ENCODE measurements around the gene UGT1A8. TPM values are rescaled to one million over a fixed set of nuclear protein-coding genes. Genes with fewer than 3 reads are reported as not detected.

The UGT1A8 gene
- total and polyA plus RNA-seq, 2 of the 4 experiments (the other 2 are of a cell fraction), result not detected

- Histone ChIP-seq H3K23ac (ENCODE audit: low read depth, low read length) (no peak overlapping the region), H3K4me1 (ENCODE audit: control insufficient read depth, insufficient read depth, low read length) (no peaks in the 10 kb centered on the region), H3K4me3 (ENCODE audit: insufficient read depth, low read depth, low read length) (no peak overlapping the region), H2BK5ac (ENCODE audit: low read depth, low read length, poor library complexity, severe bottlenecking) (no peak overlapping the region), H4K91ac (ENCODE audit: insufficient read depth, low read depth, low read length) (no peak overlapping the region), H3K36me3 (ENCODE audit: control insufficient read depth, insufficient read depth, low read length) (no peaks in the 10 kb centered on the region), H3K18ac (ENCODE audit: low read depth, low read length) (no peak overlapping the region), H3K9ac (ENCODE audit: low read depth, low read length) (no peak overlapping the region), H3K27ac (ENCODE audit: insufficient read depth, low read length) (no peak overlapping the region), H2AFZ (replicated peaks; ENCODE audit: low read length, poor library complexity) (no peak overlapping the region), H3K9me3 (ENCODE audit: control insufficient read depth, insufficient read depth, low read length) (no peaks in the 10 kb centered on the region), H2AK5ac (ENCODE audit: low read depth, low read length) (no peak overlapping the region), H3K56ac (ENCODE audit: extremely low read depth, insufficient read depth, low read length) (no peak overlapping the region), H2AK9ac (replicated peaks; ENCODE audit: low read depth, low read length, poor library complexity) (no peak overlapping the region), H3K4me2 (ENCODE audit: low read depth, low read length) (no peak overlapping the region), H2BK15ac (ENCODE audit: low read depth, low read length) (no peak overlapping the region), H3K4ac (ENCODE audit: low read depth, low read length) (no peak overlapping the region), H3K79me1 (ENCODE audit: low read depth in 1 of 2, low read length in 2 of 2) (no peaks in the 10 kb centered on the region), H4K5ac (ENCODE audit: low read depth, low read length) (no peak overlapping the region), H4K20me1 (ENCODE audit: insufficient read depth, low read length) (no peaks in the 10 kb centered on the region), H3K14ac (replicated peaks; ENCODE audit: low read depth, low read length) (no peak overlapping the region), H2BK20ac (ENCODE audit: low read depth, low read length) (no peak overlapping the region), H3K9me1 (ENCODE audit: insufficient read depth, low read length) (no peaks in the 10 kb centered on the region), H2BK120ac (ENCODE audit: low read depth, low read length) (no peak overlapping the region), H3K27me3 (ENCODE audit: control insufficient read depth, insufficient read depth, low read length) (peaks cover 5% of the 10 kb centered on the region; the same call in 1 of the 2 replicates), H4K8ac (ENCODE audit: low read depth in 2 of 2, low read length in 2 of 2) (no peak overlapping the region)
- in situ Hi-C loops (cut with MboI; ENCODE audit: low sequenced_read_pairs) (no loop called here), intact Hi-C loops (cut with micrococcal nuclease) (no loop called here), dilution Hi-C loops (cut with HindIII; ENCODE audit: low sequenced_read_pairs, unreplicated experiment) (no loop called here)
- no peak for ATAC-seq (ENCODE audit: low read depth)
- ChIA-PET POLR2A (ENCODE audit: unreplicated experiment) (no interaction called here), CTCF (interaction anchor here (0.5 kb wide), 1 partner anchor 104 kb away, joined by 7 read pairs; no protein-coding TSS in a partner anchor)
- no peak for TF ChIP-seq MAFK (IDR thresholded peaks at IDR 0.05; ENCODE audit: low read depth, low read length)
- no peak for TF ChIP-seq BHLHE40 (IDR thresholded peaks at IDR 0.05; ENCODE audit: low read depth, low read length)
- TF ChIP-seq CTCF (conservative IDR thresholded peaks at IDR 0.05; ENCODE audit: low read depth, low read length), result no peak
- TF ChIP-seq SMC3 (IDR thresholded peaks at IDR 0.05; ENCODE audit: low read depth, low read length), result no peak
- TF ChIP-seq RAD21 (IDR thresholded peaks at IDR 0.05; ENCODE audit: low read length), result no peak
- no peak for TF ChIP-seq CHD1 (IDR thresholded peaks at IDR 0.05; ENCODE audit: low read depth, low read length)
- TF ChIP-seq NFE2L2 (IDR thresholded peaks at IDR 0.05; ENCODE audit: low read depth, low read length), result no peak
- no peak for TF ChIP-seq ELK1 (IDR thresholded peaks at IDR 0.05; ENCODE audit: borderline replicate concordance, low read depth, low read length)
- TF ChIP-seq RCOR1 (IDR thresholded peaks at IDR 0.05; ENCODE audit: insufficient replicate concordance, low read length), result no peak
- TF ChIP-seq MXI1 (IDR thresholded peaks at IDR 0.05; ENCODE audit: borderline replicate concordance, low read depth, low read length), result no peak
- no peak for TF ChIP-seq RFX5 (IDR thresholded peaks at IDR 0.05; ENCODE audit: low read depth, low read length)
- TF ChIP-seq CEBPB (IDR thresholded peaks at IDR 0.05; ENCODE audit: low read depth, low read length), result no peak
- no peak for TF ChIP-seq FOS (IDR thresholded peaks at IDR 0.05; ENCODE audit: low read depth, low read length)
- no peak for TF ChIP-seq USF2 (IDR thresholded peaks at IDR 0.05; ENCODE audit: low read depth, low read length)
- no CpG with 5 or more reads among the region's 1 CpG for WGBS, 2 experiments (ENCODE audit: extremely low coverage in 2 of 2, insufficient read length in 1 of 2)
- no TSS peak for BruUV-seq (replicated peaks)
- no peak for DNase-seq
These were observed 15.4 kb upstream of the UGT1A8 start for GRCh38 chr2:233602076-233602475.

Measured in IMR-90 (cell line).